K562 (cell line): Measurements from ENCODE around the gene CEND1. TPM values are rescaled to one million over a fixed set of nuclear protein-coding genes. Genes with fewer than 3 reads are reported as not detected.

Source experiments
- ELF1 ChIP-seq: fragments of 200-800 bp; sonication (Bioruptor generic); IDR thresholded peaks from 2 replicates; pipeline ENCODE4 v1.6.1; 2016; ENCODE audit warnings: missing genetic modification characterization, missing compliant biosample characterization
- FOSL1 ChIP-seq: fragments of 200-800 bp; sonication (Bioruptor generic); conservative IDR thresholded peaks from 2 replicates; pipeline ENCODE4 v1.6.1; 2016; ENCODE audit warnings: missing genetic modification characterization, missing compliant biosample characterization
- FOXA1 ChIP-seq: fragments of 450-650 bp; IDR thresholded peaks from 2 replicates; pipeline ENCODE4 v1.6.1; 2016; ENCODE audit warnings: mild to moderate bottlenecking, borderline replicate concordance
- JUND ChIP-seq, 2 experiments: IDR thresholded peaks; 2 replicates in 1 of 2; 3 replicates in 1 of 2; pipeline ENCODE4 v1.6.1; 2011; ENCODE audit warnings: borderline replicate concordance in 2 of 2, low read depth in 2 of 2, low read length in 2 of 2, improper control_type of control experiment in 1 of 2, missing biosample characterization in 1 of 2, missing genetic modification characterization in 1 of 2, missing genetic modification reagents in 1 of 2
- KDM5B ChIP-seq: fragments of 200-600 bp; sonication (generic); IDR thresholded peaks from 2 replicates; pipeline ENCODE4 v1.6.1; 2012; ENCODE audit warnings: low read depth, mild to moderate bottlenecking, moderate library complexity, low read length, control low read depth, inconsistent platforms; ENCODE audit not compliant: insufficient replicate concordance
- MCM2 ChIP-seq: fragments of 450-650 bp; IDR thresholded peaks from 2 replicates; pipeline ENCODE4 v1.6.1; 2017; ENCODE audit warnings: low read depth, mild to moderate bottlenecking
- NFYB ChIP-seq: IDR thresholded peaks from 2 replicates; pipeline ENCODE4 v1.6.1; 2011; ENCODE audit warnings: mild to moderate bottlenecking, moderate library complexity; ENCODE audit not compliant: insufficient read length; ENCODE audit errors: extremely low read depth
- PHF8 ChIP-seq: fragments of 200-600 bp; sonication (generic); IDR thresholded peaks from 2 replicates; pipeline ENCODE4 v1.6.1; 2012; ENCODE audit warnings: mixed run types, mild to moderate bottlenecking, inconsistent platforms, low read length, moderate library complexity, borderline replicate concordance
- RAD51 ChIP-seq: fragments of 450-650 bp; IDR thresholded peaks from 2 replicates; pipeline ENCODE4 v1.7.1; 2016; ENCODE audit warnings: low read depth, mild to moderate bottlenecking, borderline replicate concordance
- RBM39 ChIP-seq: fragments of 200-400 bp; formaldehyde crosslinking; optimal IDR thresholded peaks from 2 replicates; pipeline ENCODE3; 2018; ENCODE audit warnings: low read depth, low read length
- SAP30 ChIP-seq: fragments of 200-600 bp; sonication (generic); IDR thresholded peaks from 2 replicates; pipeline ENCODE4 v1.6.1; 2012; ENCODE audit warnings: borderline replicate concordance, low read depth, mild to moderate bottlenecking, moderate library complexity, low read length, control low read depth, inconsistent platforms; ENCODE audit not compliant: insufficient read depth, poor library complexity, severe bottlenecking
- TGIF2 ChIP-seq: sonication (generic); formaldehyde crosslinking; IDR thresholded peaks from 2 replicates; pipeline ENCODE4 v1.8.1; 2022; ENCODE audit warnings: mild to moderate bottlenecking, missing genetic modification reagents, moderate library complexity
- ZC3H11A ChIP-seq: IDR thresholded peaks from 2 replicates; pipeline ENCODE4 v1.6.1; 2012; ENCODE audit warnings: low read depth, low read length, improper control_type of control experiment
- ZFP36 ChIP-seq: fragments of 150-350 bp; IDR thresholded peaks from 2 replicates; pipeline ENCODE4 v1.6.1; 2018; ENCODE audit warnings: low read length, low read depth; ENCODE audit not compliant: partially characterized antibody
- ZNF224 ChIP-seq: sonication (generic); formaldehyde crosslinking; IDR thresholded peaks from 2 replicates; pipeline ENCODE4 v1.8.0; 2022; ENCODE audit warnings: mild to moderate bottlenecking, missing genetic modification reagents
- ZNF507 ChIP-seq: conservative IDR thresholded peaks from 2 replicates; pipeline ENCODE4 v1.6.1; 2017; ENCODE audit warnings: missing genetic modification characterization, missing compliant biosample characterization
- polyA plus RNA-seq, 8 experiments: library from polyadenylated mRNA; depleted of rRNA in 4 of 8; stranded (reverse) in 5 of 8; unstranded in 3 of 8; fragments of >200 nt; fragmentation: Nextera tagmentation in 2 of 8; fragmentation: Illumina TruSeq in 1 of 8; extraction: Ambion mirVana in 2 of 8; extraction: Trizol in 1 of 8; gene quantifications; 2 replicates each; pipeline versions ENCODE4 v1.2.1 to v1.2.3, GENCODE V29; 2011 to 2014; ENCODE audit warnings: inconsistent platforms in 1 of 8, missing spikeins in 1 of 8
- total RNA-seq, 7 experiments: library from RNA; depleted of rRNA in 6 of 7; stranded (reverse); fragments of >200 nt in 6 of 7; fragmentation: Illumina TruSeq in 2 of 7; extraction: Trizol in 2 of 7; gene quantifications; 2 replicates each; pipeline versions ENCODE4 v1.2.1 to v1.2.3, GENCODE V29; 2011 to 2021; ENCODE audit warnings: low replicate concordance in 1 of 7
- TF ChIP-seq, protein P1 (sequence below): fragments of 450-650 bp; IDR thresholded peaks from 2 replicates; pipeline ENCODE4 v1.6.1; 2016; ENCODE audit warnings: missing biosample characterization, missing genetic modification characterization
- TF ChIP-seq, protein P2 (sequence below): fragments of 250-450 bp; sonication (Bioruptor Pico); IDR thresholded peaks from 2 replicates; pipeline ENCODE4 v1.5.0; 2021
- TF ChIP-seq, protein P3 (sequence below), 3 experiments: IDR thresholded peaks in 2 of 3; conservative IDR thresholded peaks in 1 of 3; 2 replicates each; pipeline ENCODE4 v1.5.1; 2011 to 2012; ENCODE audit warnings: low read length in 3 of 3, mild to moderate bottlenecking in 3 of 3, control low read depth in 2 of 3, improper control_type of control experiment in 1 of 3, inconsistent platforms in 1 of 3, low read depth in 1 of 3, mixed read lengths in 1 of 3, moderate library complexity in 1 of 3; ENCODE audit not compliant: insufficient read depth in 2 of 3
- TF ChIP-seq, protein P4 (sequence below): fragments of 450-650 bp; formaldehyde crosslinking; IDR thresholded peaks from 2 replicates; pipeline ENCODE4 v1.4.0; 2020; ENCODE audit warnings: mild to moderate bottlenecking, moderate library complexity
- TF ChIP-seq, protein P5 (sequence below), 2 experiments: fragments of 450-650 bp; IDR thresholded peaks; 2 replicates each; pipeline ENCODE4 v1.6.1; 2016

The CEND1 gene
- total and polyA plus RNA-seq, 9 of the 15 experiments (the other 6 are each of a cell fraction or from before 2014, with no cell fraction given): 0.13 to 0.18 (median 0.16) TPM; not detected in 6

DNA sequence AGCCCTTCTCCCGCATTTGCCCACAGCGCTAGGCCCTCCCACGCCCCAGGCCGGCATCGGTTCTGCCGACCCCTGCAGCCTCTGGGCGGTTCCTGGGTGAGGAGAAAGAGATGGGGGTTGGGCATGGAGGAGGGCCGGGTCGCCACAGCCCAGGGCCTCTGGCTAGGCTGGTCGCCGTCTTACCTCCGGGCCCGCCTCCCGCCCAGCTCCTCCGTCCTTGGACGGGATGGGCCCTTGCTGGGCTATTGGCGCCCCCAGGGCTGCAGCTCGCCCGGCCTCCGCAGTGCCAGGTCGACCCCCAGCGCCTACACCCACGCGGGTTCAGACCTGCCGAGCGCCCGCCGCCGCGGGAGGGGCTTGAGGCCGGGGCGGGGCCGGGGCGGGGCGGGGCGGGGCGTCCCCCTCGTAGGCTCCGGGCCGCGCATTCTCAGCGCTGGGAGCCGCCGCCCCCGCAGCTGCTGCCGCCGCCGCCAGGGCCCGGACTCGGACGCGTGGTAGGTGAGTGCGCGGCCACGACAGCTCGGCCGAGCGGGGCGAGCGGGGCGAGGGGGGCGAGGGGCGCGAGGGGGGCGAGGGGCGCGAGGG lies 42.7 kb upstream of the CEND1 start, which contains the start of gene CD151 (continued):
- TF ChIP-seq JUND (IDR thresholded peaks at IDR 0.05; ENCODE audit: borderline replicate concordance, low read depth, low read length) (no peak), JUND (tag; IDR thresholded peaks at IDR 0.05; ENCODE audit: borderline replicate concordance, low read depth, low read length) (no peak), FOXA1 (no peak), RAD51 (no peak), SAP30 (no peak), ZNF224 (no peak), KDM5B (peak; percentile 27), ZNF507 (tag) (no peak), FOSL1 (tag) (no peak), MCM2 (no peak), ZFP36 (no peak), ELF1 (0 out of 2 replicates have a peak, but pooled peaks have one; percentile 43), RBM39 (peak; percentile 46), TGIF2 (CRISPR knock-in tag) (no peak), PHF8 (peak; percentile 78; the same call in 1 of the 2 replicates), NFYB (no peak), ZC3H11A (no peak)
- TF ChIP-seq, protein P1, sequence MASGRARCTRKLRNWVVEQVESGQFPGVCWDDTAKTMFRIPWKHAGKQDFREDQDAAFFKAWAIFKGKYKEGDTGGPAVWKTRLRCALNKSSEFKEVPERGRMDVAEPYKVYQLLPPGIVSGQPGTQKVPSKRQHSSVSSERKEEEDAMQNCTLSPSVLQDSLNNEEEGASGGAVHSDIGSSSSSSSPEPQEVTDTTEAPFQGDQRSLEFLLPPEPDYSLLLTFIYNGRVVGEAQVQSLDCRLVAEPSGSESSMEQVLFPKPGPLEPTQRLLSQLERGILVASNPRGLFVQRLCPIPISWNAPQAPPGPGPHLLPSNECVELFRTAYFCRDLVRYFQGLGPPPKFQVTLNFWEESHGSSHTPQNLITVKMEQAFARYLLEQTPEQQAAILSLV: no peak
- TF ChIP-seq, protein P2, sequence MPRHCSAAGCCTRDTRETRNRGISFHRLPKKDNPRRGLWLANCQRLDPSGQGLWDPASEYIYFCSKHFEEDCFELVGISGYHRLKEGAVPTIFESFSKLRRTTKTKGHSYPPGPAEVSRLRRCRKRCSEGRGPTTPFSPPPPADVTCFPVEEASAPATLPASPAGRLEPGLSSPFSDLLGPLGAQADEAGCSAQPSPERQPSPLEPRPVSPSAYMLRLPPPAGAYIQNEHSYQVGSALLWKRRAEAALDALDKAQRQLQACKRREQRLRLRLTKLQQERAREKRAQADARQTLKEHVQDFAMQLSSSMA (CRISPR knock-in tag): no peak
- TF ChIP-seq, protein P3, sequence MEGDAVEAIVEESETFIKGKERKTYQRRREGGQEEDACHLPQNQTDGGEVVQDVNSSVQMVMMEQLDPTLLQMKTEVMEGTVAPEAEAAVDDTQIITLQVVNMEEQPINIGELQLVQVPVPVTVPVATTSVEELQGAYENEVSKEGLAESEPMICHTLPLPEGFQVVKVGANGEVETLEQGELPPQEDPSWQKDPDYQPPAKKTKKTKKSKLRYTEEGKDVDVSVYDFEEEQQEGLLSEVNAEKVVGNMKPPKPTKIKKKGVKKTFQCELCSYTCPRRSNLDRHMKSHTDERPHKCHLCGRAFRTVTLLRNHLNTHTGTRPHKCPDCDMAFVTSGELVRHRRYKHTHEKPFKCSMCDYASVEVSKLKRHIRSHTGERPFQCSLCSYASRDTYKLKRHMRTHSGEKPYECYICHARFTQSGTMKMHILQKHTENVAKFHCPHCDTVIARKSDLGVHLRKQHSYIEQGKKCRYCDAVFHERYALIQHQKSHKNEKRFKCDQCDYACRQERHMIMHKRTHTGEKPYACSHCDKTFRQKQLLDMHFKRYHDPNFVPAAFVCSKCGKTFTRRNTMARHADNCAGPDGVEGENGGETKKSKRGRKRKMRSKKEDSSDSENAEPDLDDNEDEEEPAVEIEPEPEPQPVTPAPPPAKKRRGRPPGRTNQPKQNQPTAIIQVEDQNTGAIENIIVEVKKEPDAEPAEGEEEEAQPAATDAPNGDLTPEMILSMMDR (IDR thresholded peaks at IDR 0.05 in 2 of 3, conservative IDR thresholded peaks at IDR 0.05 in 1 of 3; ENCODE audit: insufficient read depth in 2 of 3, low read depth in 1 of 3, low read length in 3 of 3): no peak
- TF ChIP-seq, protein P4, sequence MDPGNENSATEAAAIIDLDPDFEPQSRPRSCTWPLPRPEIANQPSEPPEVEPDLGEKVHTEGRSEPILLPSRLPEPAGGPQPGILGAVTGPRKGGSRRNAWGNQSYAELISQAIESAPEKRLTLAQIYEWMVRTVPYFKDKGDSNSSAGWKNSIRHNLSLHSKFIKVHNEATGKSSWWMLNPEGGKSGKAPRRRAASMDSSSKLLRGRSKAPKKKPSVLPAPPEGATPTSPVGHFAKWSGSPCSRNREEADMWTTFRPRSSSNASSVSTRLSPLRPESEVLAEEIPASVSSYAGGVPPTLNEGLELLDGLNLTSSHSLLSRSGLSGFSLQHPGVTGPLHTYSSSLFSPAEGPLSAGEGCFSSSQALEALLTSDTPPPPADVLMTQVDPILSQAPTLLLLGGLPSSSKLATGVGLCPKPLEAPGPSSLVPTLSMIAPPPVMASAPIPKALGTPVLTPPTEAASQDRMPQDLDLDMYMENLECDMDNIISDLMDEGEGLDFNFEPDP (CRISPR knock-in tag): no peak
- TF ChIP-seq, protein P5, sequence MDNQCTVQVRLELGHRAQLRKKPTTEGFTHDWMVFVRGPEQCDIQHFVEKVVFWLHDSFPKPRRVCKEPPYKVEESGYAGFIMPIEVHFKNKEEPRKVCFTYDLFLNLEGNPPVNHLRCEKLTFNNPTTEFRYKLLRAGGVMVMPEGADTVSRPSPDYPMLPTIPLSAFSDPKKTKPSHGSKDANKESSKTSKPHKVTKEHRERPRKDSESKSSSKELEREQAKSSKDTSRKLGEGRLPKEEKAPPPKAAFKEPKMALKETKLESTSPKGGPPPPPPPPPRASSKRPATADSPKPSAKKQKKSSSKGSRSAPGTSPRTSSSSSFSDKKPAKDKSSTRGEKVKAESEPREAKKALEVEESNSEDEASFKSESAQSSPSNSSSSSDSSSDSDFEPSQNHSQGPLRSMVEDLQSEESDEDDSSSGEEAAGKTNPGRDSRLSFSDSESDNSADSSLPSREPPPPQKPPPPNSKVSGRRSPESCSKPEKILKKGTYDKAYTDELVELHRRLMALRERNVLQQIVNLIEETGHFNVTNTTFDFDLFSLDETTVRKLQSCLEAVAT (IDR thresholded peaks at IDR 0.05): no peak
